Psoas muscle (tissue), 8 donors: ENCODE results near the gene RGS8. TPM values are rescaled to one million over a fixed set of nuclear protein-coding genes. Genes with fewer than 3 reads are reported as not detected.

Experiments
- ATAC-seq, 4 donors: fragments of 200-7000 bp; cut with Tn5 transposase; one replicate each; pipeline ENCODE4 v1.9.1; 2020; ENCODE audit warnings: moderate library complexity in 3 of 4, mild to moderate bottlenecking in 2 of 4
- DNase-seq, 2 donors: peaks; one replicate each; pipeline ENCODE4 v3.0.0-alpha.2; 2020
- H3K27ac ChIP-seq: fragments of 200-600 bp; one replicate; pipeline ENCODE4 v1.8.0; 2022
- H3K27me3 ChIP-seq, 3 donors: fragments of 200-600 bp in 1 of 3; one replicate each; pipeline versions ENCODE4 v1.6.1 to v1.8.0; 2013 to 2022; ENCODE audit warnings: low read length in 2 of 3, mild to moderate bottlenecking in 2 of 3, moderate library complexity in 1 of 3; ENCODE audit not compliant: insufficient read depth in 3 of 3
- H3K36me3 ChIP-seq, 2 donors: fragments of 200-600 bp in 1 of 2; one replicate each; pipeline versions ENCODE4 v1.6.1 to v1.8.0; 2013 to 2022; ENCODE audit warnings: low read depth in 1 of 2, mild to moderate bottlenecking in 1 of 2, moderate library complexity in 1 of 2; ENCODE audit not compliant: insufficient read depth in 1 of 2
- H3K4me1 ChIP-seq: fragments of 200-600 bp; one replicate; pipeline ENCODE4 v1.8.0; 2022
- H3K4me3 ChIP-seq: fragments of 200-600 bp; one replicate; pipeline ENCODE4 v1.8.0; 2022; ENCODE audit warnings: mild to moderate bottlenecking
- H3K9me3 ChIP-seq: fragments of 200-600 bp; one replicate; pipeline ENCODE4 v1.8.0; 2022
- WGBS, 3 donors: extraction: QIAGEN DNeasy Blood & Tissue Kit; methylation state at CpG; one replicate each; pipeline versions ENCODE4 v1.1.6 to v1.1.7; 2013; 5-methylcytosine and 5-hydroxymethylcytosine counted together
- intact Hi-C, 2 donors: fragments of 100-400 bp; cut with DNase I; formaldehyde crosslinking; loops; one replicate each; pipeline versions ENCODE4 v1.11.0 to v1.14.2; 2022
- polyA plus RNA-seq, 3 donors: library from polyadenylated mRNA; stranded (reverse); fragments of 200-250 nt; gene quantifications; one replicate each; pipeline ENCODE4 v1.2.3, GENCODE V29; 2013
- total RNA-seq, 4 donors: library from RNA; stranded (reverse); fragmentation: NEBNext Ultra II Directional in 2 of 4; extraction: Animal tissue kit (Norgen Biotek cat#: 25700) in 2 of 4; gene quantifications; one replicate each; pipeline versions ENCODE4 v1.2.1 to v1.2.4, GENCODE V29; 2021 to 2023
- TF ChIP-seq, protein P1 (sequence below): fragments of 200-600 bp; IDR thresholded peaks from one replicate; pipeline ENCODE4 v1.8.0; 2022; ENCODE audit warnings: antibody characterized with exemption
- donor health status: healthy with polysubstance abuse.
- donor health status: DM: no; HTN: no; CAD: no; lungs with moderate emphysema.
- donor health status: Bipolar disorder and iron deficiency.
- donor health status: healthy.
- donor health status: DM: yes; HTN: yes; CAD: no.
- donor health status: DM: no; HTN: no; CAD: no.
- donor health status: DM: no; HTN: no; CAD: no.
- donor health status: DM: yes; HTN: yes; CAD: no.

The RGS8 gene
- total and polyA plus RNA-seq, 7 donors = under 0.01 to 0.01 TPM; not detected in 5

DNA sequence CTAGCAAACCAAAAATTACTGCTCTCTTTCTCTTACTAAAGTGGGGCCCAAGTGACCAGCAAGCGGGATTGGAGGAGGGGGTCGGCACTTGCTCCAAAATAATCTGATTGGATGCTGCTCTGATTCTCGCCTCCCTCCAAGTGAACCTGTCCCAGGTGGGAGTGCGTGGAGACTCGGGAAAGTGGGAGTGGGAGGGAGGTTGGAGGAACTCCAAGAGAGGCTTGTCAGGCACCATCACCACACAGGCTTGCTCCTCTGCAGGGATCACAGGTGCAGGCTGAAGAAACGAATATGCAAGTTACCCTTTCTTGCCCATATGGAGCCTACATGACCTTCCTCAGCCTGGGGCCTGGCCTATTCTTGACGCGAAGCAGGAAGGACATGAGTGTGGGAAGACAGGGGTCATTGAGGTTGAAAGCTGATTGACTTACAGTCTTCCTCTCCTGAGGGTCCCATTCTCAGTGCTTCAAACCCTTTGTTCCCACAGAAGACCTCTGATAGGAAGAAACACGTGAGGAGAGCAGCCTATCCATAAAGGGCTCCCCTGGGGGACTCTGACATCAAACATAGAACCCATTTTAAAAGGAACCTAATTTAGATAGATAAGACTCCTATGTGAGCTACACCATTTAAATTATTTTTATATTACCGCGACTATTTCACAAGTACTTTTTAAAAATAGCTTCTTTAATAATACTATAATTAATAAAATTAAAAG is 14.2 kb downstream of the RGS8 start:
- WGBS, 3 donors = 90 to 93% (median 93%) methylated on average over 11 of the region's 11 CpGs
- intact Hi-C loops = no loop called here

GRCh38 chr1:182669266-182669665 is 15.1 kb downstream of the RGS8 start:
- Histone ChIP-seq H3K27me3 (peaks cover 0 to 14% (median 10%) of the 10 kb centered on the region in 3 donors), H3K4me3 (no peak overlapping the region), H3K27ac (no peak overlapping the region), H3K9me3 (no peaks in the 10 kb centered on the region), H3K4me1 (peaks cover 5% of the 10 kb centered on the region), H3K36me3 (no peaks in the 10 kb centered on the region)
- 87 to 97% (median 92%) methylated on average over 4 of the region's 4 CpGs for WGBS, 3 donors
- intact Hi-C loops = no loop called here
- ATAC-seq (no peak), DNase-seq (no peak)
- TF ChIP-seq, protein P1, sequence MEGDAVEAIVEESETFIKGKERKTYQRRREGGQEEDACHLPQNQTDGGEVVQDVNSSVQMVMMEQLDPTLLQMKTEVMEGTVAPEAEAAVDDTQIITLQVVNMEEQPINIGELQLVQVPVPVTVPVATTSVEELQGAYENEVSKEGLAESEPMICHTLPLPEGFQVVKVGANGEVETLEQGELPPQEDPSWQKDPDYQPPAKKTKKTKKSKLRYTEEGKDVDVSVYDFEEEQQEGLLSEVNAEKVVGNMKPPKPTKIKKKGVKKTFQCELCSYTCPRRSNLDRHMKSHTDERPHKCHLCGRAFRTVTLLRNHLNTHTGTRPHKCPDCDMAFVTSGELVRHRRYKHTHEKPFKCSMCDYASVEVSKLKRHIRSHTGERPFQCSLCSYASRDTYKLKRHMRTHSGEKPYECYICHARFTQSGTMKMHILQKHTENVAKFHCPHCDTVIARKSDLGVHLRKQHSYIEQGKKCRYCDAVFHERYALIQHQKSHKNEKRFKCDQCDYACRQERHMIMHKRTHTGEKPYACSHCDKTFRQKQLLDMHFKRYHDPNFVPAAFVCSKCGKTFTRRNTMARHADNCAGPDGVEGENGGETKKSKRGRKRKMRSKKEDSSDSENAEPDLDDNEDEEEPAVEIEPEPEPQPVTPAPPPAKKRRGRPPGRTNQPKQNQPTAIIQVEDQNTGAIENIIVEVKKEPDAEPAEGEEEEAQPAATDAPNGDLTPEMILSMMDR = no peak

More for the DNA sequence above, 14.2 kb downstream of the RGS8 start:
- H3K27me3 ChIP-seq = peaks cover 0 to 14% (median 10%) of the 10 kb centered on the region in 3 donors
- H3K27ac ChIP-seq = no peak overlapping the region
- ATAC-seq = no peak
- no peaks in the 10 kb centered on the region for H3K36me3 ChIP-seq
- TF ChIP-seq, protein P1 = no peak
- no peak overlapping the region for H3K4me3 ChIP-seq
- peaks cover 15% of the 10 kb centered on the region for H3K4me1 ChIP-seq
- H3K9me3 ChIP-seq = no peaks in the 10 kb centered on the region
- no peak for DNase-seq

DNA sequence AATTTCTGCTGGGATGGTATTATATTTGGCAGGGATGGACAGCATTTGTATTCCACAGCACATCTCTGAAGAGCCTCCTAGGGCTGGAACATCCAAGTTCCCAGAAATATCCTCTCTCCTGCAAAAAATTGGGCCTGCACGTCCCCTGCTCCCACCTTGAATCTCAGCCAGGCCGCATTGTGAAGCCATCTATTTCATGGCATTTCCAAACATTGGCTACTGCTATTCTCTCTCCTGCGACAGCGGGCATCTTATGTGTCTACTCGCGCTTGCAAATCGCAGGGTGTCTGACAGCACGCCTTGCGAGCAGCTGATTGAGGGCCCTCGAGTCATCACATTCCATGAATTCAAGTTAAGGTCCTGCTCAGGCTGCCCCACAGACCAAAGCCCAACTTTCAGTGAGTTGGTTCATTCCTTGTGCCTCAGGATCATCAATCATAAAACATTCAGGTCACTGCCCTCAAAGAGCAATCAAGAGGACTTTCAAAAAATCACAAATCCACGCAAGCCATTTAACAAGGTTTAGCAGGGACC is 15.8 kb downstream of the RGS8 start:
- Histone ChIP-seq H3K27me3 (peaks cover 0 to 14% (median 10%) of the 10 kb centered on the region in 3 donors), H3K4me1 (no peaks in the 10 kb centered on the region), H3K27ac (no peak overlapping the region), H3K36me3 (no peaks in the 10 kb centered on the region), H3K4me3 (no peak overlapping the region), H3K9me3 (no peaks in the 10 kb centered on the region)
- WGBS, 3 donors = 93 to 95% (median 94%) methylated on average over 11 of the region's 11 CpGs
- ATAC-seq = no peak
- intact Hi-C loops = no loop called here
- no peak for DNase-seq
- TF ChIP-seq, protein P1 = no peak

DNA sequence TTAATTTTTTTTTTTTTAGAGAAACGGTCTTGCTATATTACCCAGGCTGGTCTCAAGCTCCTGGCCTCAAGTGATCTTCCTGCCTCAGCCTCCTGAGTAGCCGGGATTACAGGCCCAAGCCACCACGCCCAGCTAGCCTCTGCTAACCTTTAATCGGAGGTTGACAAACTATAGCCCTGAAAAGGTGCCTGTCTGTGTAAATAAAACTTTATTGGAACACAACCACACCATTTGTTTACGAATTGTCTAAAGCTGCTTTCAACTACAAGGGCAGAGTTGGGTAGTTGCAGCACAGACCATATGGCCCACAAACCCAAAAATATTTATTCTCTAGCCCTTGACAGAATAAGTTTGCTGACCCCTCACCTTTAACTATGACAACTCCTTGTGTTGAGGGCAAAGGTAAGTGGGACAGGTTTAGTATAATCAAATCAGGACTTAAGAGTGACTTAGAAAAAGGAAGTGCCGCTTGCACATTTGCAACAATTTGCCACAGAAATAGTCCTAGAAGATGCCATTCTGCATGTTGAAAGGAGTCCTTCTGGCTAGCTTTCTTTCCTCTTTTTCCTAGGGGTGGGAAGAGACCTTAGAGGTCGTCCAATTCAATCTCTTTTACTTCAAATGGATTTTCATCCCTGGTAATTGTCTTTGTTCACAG is 16.4 kb downstream of the RGS8 start:
- ATAC-seq (no peak), DNase-seq (no peak)
- no peaks in the 10 kb centered on the region for H3K36me3 ChIP-seq
- WGBS, 3 donors = 88 to 92% (median 91%) methylated on average over 7 of the region's 7 CpGs
- H3K27me3 ChIP-seq = peaks cover 0 to 14% (median 10%) of the 10 kb centered on the region in 3 donors
- TF ChIP-seq, protein P1 = no peak
- no peak overlapping the region for H3K4me3 ChIP-seq
- no peaks in the 10 kb centered on the region for H3K4me1 ChIP-seq
- no peaks in the 10 kb centered on the region for H3K9me3 ChIP-seq
- intact Hi-C loops = no loop called here
- no peak overlapping the region for H3K27ac ChIP-seq
